HEK293 (cell line): Measurements from ENCODE around the gene STN1.

Source experiments
- CTCF ChIA-PET: fragments of 350-600 bp; formaldehyde crosslinking; extraction: SDS; loops from one replicate; lab custom pipeline; 2021; ENCODE audit warnings: antibody characterized with exemption; lab: Yijun Ruan, JAX
- POLR2A ChIA-PET: fragments of 300-600 bp; formaldehyde crosslinking; extraction: SDS; loops from one replicate; lab custom pipeline; 2020; ENCODE audit warnings: antibody characterized with exemption, inconsistent platforms; lab: Yijun Ruan, JAX
- H3K27ac ChIP-seq: fragments of 200-500 bp; sonication (Bioruptor generic); 2 replicates; pipeline ENCODE4 v1.5.1; 2014; ENCODE audit warnings: low read depth, low read length, control low read depth, inconsistent platforms; ENCODE audit errors: extremely low read depth
- H3K36me3 ChIP-seq, 2 experiments: fragments of 200-500 bp in 1 of 2; sonication (Bioruptor generic) in 1 of 2; 1 replicate in 1 of 2; 2 replicates in 1 of 2; pipeline ENCODE4 v1.5.1; 2014 to 2017; ENCODE audit warnings: inconsistent platforms in 2 of 2, low read length in 2 of 2; ENCODE audit not compliant: control insufficient read depth in 2 of 2, insufficient read depth in 1 of 2
- H3K4me1 ChIP-seq: fragments of 200-500 bp; sonication (Bioruptor generic); 2 replicates; pipeline ENCODE4 v1.5.1; 2014; ENCODE audit warnings: mild to moderate bottlenecking, low read length, inconsistent platforms; ENCODE audit not compliant: control insufficient read depth, insufficient read depth
- H3K4me3 ChIP-seq: 2 replicates; pipeline ENCODE4 v1.5.1; 2011; ENCODE audit warnings: low read depth, mild to moderate bottlenecking, control low read depth, low read length, moderate library complexity
- H3K9me3 ChIP-seq: fragments of 200-500 bp; sonication (Bioruptor generic); 2 replicates; pipeline ENCODE4 v1.5.1; 2014; ENCODE audit warnings: low read depth, low read length, inconsistent platforms; ENCODE audit not compliant: control insufficient read depth, insufficient read depth
- KLF1 ChIP-seq: fragments of 450-650 bp; formaldehyde crosslinking; IDR thresholded peaks from 2 replicates; pipeline ENCODE4 v1.5.1; 2016; ENCODE audit warnings: missing biosample characterization, missing genetic modification characterization
- MZF1 ChIP-seq: fragments of 450-650 bp; formaldehyde crosslinking; IDR thresholded peaks from 2 replicates; pipeline ENCODE4 v1.5.1; 2017; ENCODE audit warnings: missing biosample characterization, missing genetic modification characterization, borderline replicate concordance
- ZBTB21 ChIP-seq: fragments of 450-650 bp; formaldehyde crosslinking; IDR thresholded peaks from 2 replicates; pipeline ENCODE4 v1.5.1; 2017; ENCODE audit warnings: missing biosample characterization, missing genetic modification characterization
- ZFP37 ChIP-seq: fragments of 450-650 bp; formaldehyde crosslinking; IDR thresholded peaks from 2 replicates; pipeline ENCODE4 v1.5.1; 2016; ENCODE audit warnings: missing biosample characterization, missing genetic modification characterization
- ZFP41 ChIP-seq: fragments of 450-650 bp; formaldehyde crosslinking; IDR thresholded peaks from 2 replicates; pipeline ENCODE4 v1.5.1; 2016; ENCODE audit warnings: missing biosample characterization, missing genetic modification characterization, borderline replicate concordance
- ZFP69B ChIP-seq: fragments of 450-650 bp; formaldehyde crosslinking; IDR thresholded peaks from 2 replicates; pipeline ENCODE4 v1.5.1; 2016; ENCODE audit warnings: missing biosample characterization, missing genetic modification characterization
- ZNF138 ChIP-seq: fragments of 450-650 bp; formaldehyde crosslinking; IDR thresholded peaks from 2 replicates; pipeline ENCODE4 v1.5.1; 2016; ENCODE audit warnings: missing biosample characterization, missing genetic modification characterization, borderline replicate concordance
- ZNF155 ChIP-seq: fragments of 450-650 bp; formaldehyde crosslinking; IDR thresholded peaks from 2 replicates; pipeline ENCODE4 v1.5.1; 2016; ENCODE audit warnings: missing biosample characterization, missing genetic modification characterization
- ZNF184 ChIP-seq: fragments of 450-650 bp; IDR thresholded peaks from 2 replicates; pipeline ENCODE4 v1.5.1; 2018; ENCODE audit warnings: missing biosample characterization, mild to moderate bottlenecking, missing genetic modification characterization
- ZNF19 ChIP-seq: fragments of 450-650 bp; formaldehyde crosslinking; IDR thresholded peaks from 2 replicates; pipeline ENCODE4; 2016; ENCODE audit warnings: missing biosample characterization, missing genetic modification characterization, low read depth
- ZNF214 ChIP-seq: fragments of 450-650 bp; formaldehyde crosslinking; IDR thresholded peaks from 2 replicates; pipeline ENCODE4 v1.5.1; 2017; ENCODE audit warnings: missing biosample characterization, mild to moderate bottlenecking, missing genetic modification characterization, borderline replicate concordance
- ZNF223 ChIP-seq: fragments of 450-650 bp; formaldehyde crosslinking; IDR thresholded peaks from 2 replicates; pipeline ENCODE4 v1.5.1; 2016; ENCODE audit warnings: missing biosample characterization, missing genetic modification characterization
- ZNF248 ChIP-seq: fragments of 450-650 bp; formaldehyde crosslinking; IDR thresholded peaks from 2 replicates; pipeline ENCODE4 v1.5.1; 2017; ENCODE audit warnings: missing biosample characterization, missing genetic modification characterization
- ZNF350 ChIP-seq: fragments of 450-650 bp; formaldehyde crosslinking; IDR thresholded peaks from 2 replicates; pipeline ENCODE4 v1.5.0; 2017; ENCODE audit warnings: missing biosample characterization, mild to moderate bottlenecking, missing genetic modification characterization
- ZNF510 ChIP-seq: fragments of 450-650 bp; formaldehyde crosslinking; IDR thresholded peaks from 2 replicates; pipeline ENCODE4 v1.5.1; 2018; ENCODE audit warnings: mild to moderate bottlenecking, missing genetic modification characterization, missing biosample characterization; ENCODE audit not compliant: insufficient replicate concordance
- ZNF514 ChIP-seq: fragments of 450-650 bp; formaldehyde crosslinking; IDR thresholded peaks from 2 replicates; pipeline ENCODE4 v1.5.1; 2016; ENCODE audit warnings: missing biosample characterization, missing genetic modification characterization
- ZNF521 ChIP-seq: fragments of 450-650 bp; formaldehyde crosslinking; IDR thresholded peaks from 2 replicates; pipeline ENCODE4 v1.5.1; 2017; ENCODE audit warnings: missing biosample characterization, mild to moderate bottlenecking, missing genetic modification characterization
- ZNF629 ChIP-seq: fragments of 450-650 bp; formaldehyde crosslinking; IDR thresholded peaks from 2 replicates; pipeline ENCODE4 v1.5.1; 2017; ENCODE audit warnings: missing biosample characterization, missing genetic modification characterization
- ZNF76 ChIP-seq: fragments of 450-650 bp; formaldehyde crosslinking; IDR thresholded peaks from 2 replicates; pipeline ENCODE4; 2016; ENCODE audit warnings: low read depth, missing biosample characterization, missing genetic modification characterization, borderline replicate concordance
- ZNF776 ChIP-seq: fragments of 450-650 bp; formaldehyde crosslinking; IDR thresholded peaks from 2 replicates; pipeline ENCODE4 v1.5.0; 2017; ENCODE audit warnings: missing biosample characterization, missing genetic modification characterization, borderline replicate concordance
- ZNF830 ChIP-seq: fragments of 450-650 bp; IDR thresholded peaks from 2 replicates; pipeline ENCODE4 v1.5.0; 2018; ENCODE audit warnings: missing biosample characterization, missing genetic modification characterization, low read depth, mild to moderate bottlenecking, moderate library complexity
- TF ChIP-seq, protein P1 (sequence below): fragments of 450-650 bp; formaldehyde crosslinking; IDR thresholded peaks from 2 replicates; pipeline ENCODE4 v1.5.0; 2017; ENCODE audit warnings: missing biosample characterization, missing genetic modification characterization, borderline replicate concordance
- TF ChIP-seq, protein P2 (sequence below): fragments of 450-650 bp; formaldehyde crosslinking; IDR thresholded peaks from 2 replicates; pipeline ENCODE4 v1.5.1; 2016; ENCODE audit warnings: missing biosample characterization, missing genetic modification characterization
- TF ChIP-seq, protein P3 (sequence below): fragments of 450-650 bp; formaldehyde crosslinking; IDR thresholded peaks from 2 replicates; pipeline ENCODE4 v1.5.1; 2016; ENCODE audit warnings: missing biosample characterization, missing genetic modification characterization

The STN1 gene

DNA sequence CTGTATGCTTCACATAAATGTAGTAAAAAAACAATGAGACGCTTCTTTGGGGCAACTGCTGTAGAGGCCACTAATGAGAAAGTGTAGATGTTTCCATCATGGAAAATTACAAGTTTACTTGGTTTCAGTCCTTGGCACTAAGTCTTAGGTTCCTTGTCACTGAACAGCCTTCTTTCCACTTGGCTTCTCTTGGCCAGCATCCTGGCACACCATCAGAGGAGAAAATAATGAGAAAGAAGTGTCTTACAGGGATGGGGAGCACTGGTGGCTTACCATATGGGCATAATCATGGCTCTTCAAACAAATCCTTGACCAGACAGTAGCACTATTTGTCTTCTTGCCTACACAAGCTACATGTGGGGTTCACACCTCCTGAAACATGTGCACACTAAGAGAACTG is 40.1 kb downstream of the STN1 start:
- POLR2A ChIA-PET = no interaction called here
- TF ChIP-seq ZNF514 (tag by site-specific recombination) = no peak
- TF ChIP-seq ZNF138 (tag by site-specific recombination) = no peak
- no peak for TF ChIP-seq ZNF776 (tag by site-specific recombination)
- no peak for TF ChIP-seq ZNF521
- no peak for TF ChIP-seq ZNF248 (tag by site-specific recombination)
- TF ChIP-seq ZFP37 (tag by site-specific recombination) = no peak
- TF ChIP-seq ZNF350 (tag by site-specific recombination) = no peak
- no peak overlapping the region for H3K4me3 ChIP-seq
- H3K27ac ChIP-seq = no peak overlapping the region
- CTCF ChIA-PET = interaction anchor here (0.9 to 1.3 kb wide), 2 partner anchors 10 to 164 kb away, joined by 3 to 5 read pairs; no protein-coding TSS in a partner anchor
- H3K9me3 ChIP-seq = no peaks in the 10 kb centered on the region
- H3K36me3 ChIP-seq = peaks cover 0 to 25% of the 10 kb centered on the region in 2 experiments; a peak in 1 of 3 replicates
- H3K4me1 ChIP-seq = no peaks in the 10 kb centered on the region

DNA sequence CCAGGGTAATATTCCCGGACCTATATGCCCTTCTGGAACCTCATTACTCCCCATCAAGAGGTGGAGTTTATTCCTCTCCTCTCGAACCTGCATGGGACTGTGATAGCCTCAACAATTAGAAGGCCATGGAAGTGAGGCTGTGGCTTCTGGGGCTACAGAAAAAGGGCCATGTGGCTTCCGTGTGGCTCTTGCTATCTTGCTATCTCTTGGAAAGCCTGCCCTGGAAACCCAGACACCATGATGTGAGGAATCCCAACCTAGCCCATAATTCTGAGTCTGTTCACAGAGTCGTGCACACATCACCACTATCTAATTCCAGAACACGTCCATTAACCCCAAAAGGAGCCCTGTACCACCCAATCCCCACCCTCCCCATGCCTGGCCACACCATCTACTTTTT is 41.8 kb downstream of the STN1 start:
- TF ChIP-seq ZNF510 (tag by site-specific recombination) (no peak), KLF1 (no peak), ZFP41 (tag by site-specific recombination) (no peak), ZNF19 (tag by site-specific recombination) (no peak), ZNF155 (no peak), ZFP69B (tag by site-specific recombination) (no peak), ZNF521 (no peak), ZNF223 (tag by site-specific recombination) (no peak), ZBTB21 (tag by site-specific recombination) (no peak), ZNF184 (tag by site-specific recombination) (no peak), MZF1 (tag by site-specific recombination) (no peak), ZNF214 (tag by site-specific recombination) (no peak), ZNF830 (tag by site-specific recombination) (no peak), ZNF138 (tag by site-specific recombination) (no peak), ZNF76 (no peak), ZNF514 (tag by site-specific recombination) (no peak), ZNF629 (no peak)
- TF ChIP-seq, protein P1, sequence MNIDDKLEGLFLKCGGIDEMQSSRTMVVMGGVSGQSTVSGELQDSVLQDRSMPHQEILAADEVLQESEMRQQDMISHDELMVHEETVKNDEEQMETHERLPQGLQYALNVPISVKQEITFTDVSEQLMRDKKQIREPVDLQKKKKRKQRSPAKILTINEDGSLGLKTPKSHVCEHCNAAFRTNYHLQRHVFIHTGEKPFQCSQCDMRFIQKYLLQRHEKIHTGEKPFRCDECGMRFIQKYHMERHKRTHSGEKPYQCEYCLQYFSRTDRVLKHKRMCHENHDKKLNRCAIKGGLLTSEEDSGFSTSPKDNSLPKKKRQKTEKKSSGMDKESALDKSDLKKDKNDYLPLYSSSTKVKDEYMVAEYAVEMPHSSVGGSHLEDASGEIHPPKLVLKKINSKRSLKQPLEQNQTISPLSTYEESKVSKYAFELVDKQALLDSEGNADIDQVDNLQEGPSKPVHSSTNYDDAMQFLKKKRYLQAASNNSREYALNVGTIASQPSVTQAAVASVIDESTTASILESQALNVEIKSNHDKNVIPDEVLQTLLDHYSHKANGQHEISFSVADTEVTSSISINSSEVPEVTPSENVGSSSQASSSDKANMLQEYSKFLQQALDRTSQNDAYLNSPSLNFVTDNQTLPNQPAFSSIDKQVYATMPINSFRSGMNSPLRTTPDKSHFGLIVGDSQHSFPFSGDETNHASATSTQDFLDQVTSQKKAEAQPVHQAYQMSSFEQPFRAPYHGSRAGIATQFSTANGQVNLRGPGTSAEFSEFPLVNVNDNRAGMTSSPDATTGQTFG (tag by site-specific recombination) = no peak
- TF ChIP-seq, protein P2, sequence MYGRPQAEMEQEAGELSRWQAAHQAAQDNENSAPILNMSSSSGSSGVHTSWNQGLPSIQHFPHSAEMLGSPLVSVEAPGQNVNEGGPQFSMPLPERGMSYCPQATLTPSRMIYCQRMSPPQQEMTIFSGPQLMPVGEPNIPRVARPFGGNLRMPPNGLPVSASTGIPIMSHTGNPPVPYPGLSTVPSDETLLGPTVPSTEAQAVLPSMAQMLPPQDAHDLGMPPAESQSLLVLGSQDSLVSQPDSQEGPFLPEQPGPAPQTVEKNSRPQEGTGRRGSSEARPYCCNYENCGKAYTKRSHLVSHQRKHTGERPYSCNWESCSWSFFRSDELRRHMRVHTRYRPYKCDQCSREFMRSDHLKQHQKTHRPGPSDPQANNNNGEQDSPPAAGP (tag by site-specific recombination) = no peak
- TF ChIP-seq, protein P3, sequence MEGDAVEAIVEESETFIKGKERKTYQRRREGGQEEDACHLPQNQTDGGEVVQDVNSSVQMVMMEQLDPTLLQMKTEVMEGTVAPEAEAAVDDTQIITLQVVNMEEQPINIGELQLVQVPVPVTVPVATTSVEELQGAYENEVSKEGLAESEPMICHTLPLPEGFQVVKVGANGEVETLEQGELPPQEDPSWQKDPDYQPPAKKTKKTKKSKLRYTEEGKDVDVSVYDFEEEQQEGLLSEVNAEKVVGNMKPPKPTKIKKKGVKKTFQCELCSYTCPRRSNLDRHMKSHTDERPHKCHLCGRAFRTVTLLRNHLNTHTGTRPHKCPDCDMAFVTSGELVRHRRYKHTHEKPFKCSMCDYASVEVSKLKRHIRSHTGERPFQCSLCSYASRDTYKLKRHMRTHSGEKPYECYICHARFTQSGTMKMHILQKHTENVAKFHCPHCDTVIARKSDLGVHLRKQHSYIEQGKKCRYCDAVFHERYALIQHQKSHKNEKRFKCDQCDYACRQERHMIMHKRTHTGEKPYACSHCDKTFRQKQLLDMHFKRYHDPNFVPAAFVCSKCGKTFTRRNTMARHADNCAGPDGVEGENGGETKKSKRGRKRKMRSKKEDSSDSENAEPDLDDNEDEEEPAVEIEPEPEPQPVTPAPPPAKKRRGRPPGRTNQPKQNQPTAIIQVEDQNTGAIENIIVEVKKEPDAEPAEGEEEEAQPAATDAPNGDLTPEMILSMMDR (tag by site-specific recombination) = no peak
- TF ChIP-seq, all 188 proteins: peak for 0
- Histone ChIP-seq H3K36me3 (peaks cover 0 to 9% of the 10 kb centered on the region in 2 experiments; a peak in 1 of 3 replicates), H3K4me1 (no peaks in the 10 kb centered on the region), H3K4me3 (no peak overlapping the region), H3K27ac (no peak overlapping the region), H3K9me3 (no peaks in the 10 kb centered on the region)
- ChIA-PET CTCF (interaction anchor here (0.6 to 3.8 kb wide), 4 partner anchors 9 to 347 kb away, joined by 3 to 19 read pairs (median 4); no protein-coding TSS in a partner anchor), POLR2A (no interaction called here)
